Measurements from ENCODE around the gene ANKRD17. TPM values are rescaled to one million over a fixed set of nuclear protein-coding genes. Genes with fewer than 3 reads are reported as not detected.

ANKRD17 gene
- total RNA-seq, 1 experiment from 2014 or later: 51.2 TPM

DNA sequence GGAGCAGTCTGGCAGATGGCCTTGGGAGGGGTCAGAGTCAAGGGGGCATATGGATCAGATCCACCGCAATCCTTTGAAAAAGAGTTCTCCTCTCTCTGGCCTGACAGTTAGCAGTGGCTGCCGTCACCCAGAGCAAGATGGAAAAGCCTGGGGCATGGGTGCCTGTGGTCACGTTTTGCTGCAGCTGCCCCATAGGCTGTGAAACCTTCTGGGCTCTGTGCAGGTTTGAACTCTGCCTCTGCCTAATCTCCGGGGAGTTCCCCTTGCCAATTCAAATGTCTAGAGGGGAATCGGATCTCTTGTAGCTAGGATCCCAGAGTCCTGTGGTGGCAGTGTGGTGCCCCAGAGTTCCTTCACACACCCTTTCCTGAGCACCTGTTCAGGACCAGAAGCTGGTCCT lies 23.4 kb upstream of the ANKRD17 start:
- Histone ChIP-seq H3K36me3 (ENCODE audit: low read depth, low read length) (no peaks in the 10 kb centered on the region), H3K9me2 (replicated peaks; ENCODE audit: low read length) (no peaks in the 10 kb centered on the region), H3K4me3 (ENCODE audit: low read length) (no peak overlapping the region), H2AFZ (ENCODE audit: low read length) (no peak overlapping the region), H3K79me2 (ENCODE audit: low read length) (no peaks in the 10 kb centered on the region), H4K20me1 (ENCODE audit: low read length) (no peaks in the 10 kb centered on the region), H3K9me3 (ENCODE audit: low read length) (no peaks in the 10 kb centered on the region), H3K27ac (ENCODE audit: low read length) (no peak overlapping the region), H3F3A (ENCODE audit: low read length, unreplicated experiment) (no peaks in the 10 kb centered on the region), H3K9ac (ENCODE audit: low read length) (no peak overlapping the region), H3K4me1 (ENCODE audit: insufficient read depth, low read length) (no peaks in the 10 kb centered on the region), H3K27me3 (ENCODE audit: low read length) (no peaks in the 10 kb centered on the region), H3K4me2 (ENCODE audit: low read length) (no peak overlapping the region)
- DNase-seq: no peak
- no TSS peak for BruUV-seq (replicated peaks)
- no peak for ATAC-seq
- CTCF ChIA-PET: no interaction called here
- TF ChIP-seq EZH2 (IDR thresholded peaks at IDR 0.05; ENCODE audit: low read length, unreplicated experiment) (no peak), EZH2phosphoT487 (IDR thresholded peaks at IDR 0.05; ENCODE audit: borderline replicate concordance, low read length) (no peak)
- TF ChIP-seq, protein P1, sequence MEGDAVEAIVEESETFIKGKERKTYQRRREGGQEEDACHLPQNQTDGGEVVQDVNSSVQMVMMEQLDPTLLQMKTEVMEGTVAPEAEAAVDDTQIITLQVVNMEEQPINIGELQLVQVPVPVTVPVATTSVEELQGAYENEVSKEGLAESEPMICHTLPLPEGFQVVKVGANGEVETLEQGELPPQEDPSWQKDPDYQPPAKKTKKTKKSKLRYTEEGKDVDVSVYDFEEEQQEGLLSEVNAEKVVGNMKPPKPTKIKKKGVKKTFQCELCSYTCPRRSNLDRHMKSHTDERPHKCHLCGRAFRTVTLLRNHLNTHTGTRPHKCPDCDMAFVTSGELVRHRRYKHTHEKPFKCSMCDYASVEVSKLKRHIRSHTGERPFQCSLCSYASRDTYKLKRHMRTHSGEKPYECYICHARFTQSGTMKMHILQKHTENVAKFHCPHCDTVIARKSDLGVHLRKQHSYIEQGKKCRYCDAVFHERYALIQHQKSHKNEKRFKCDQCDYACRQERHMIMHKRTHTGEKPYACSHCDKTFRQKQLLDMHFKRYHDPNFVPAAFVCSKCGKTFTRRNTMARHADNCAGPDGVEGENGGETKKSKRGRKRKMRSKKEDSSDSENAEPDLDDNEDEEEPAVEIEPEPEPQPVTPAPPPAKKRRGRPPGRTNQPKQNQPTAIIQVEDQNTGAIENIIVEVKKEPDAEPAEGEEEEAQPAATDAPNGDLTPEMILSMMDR (conservative IDR thresholded peaks at IDR 0.05; ENCODE audit: low read depth, low read length): no peak
- intact Hi-C loops (cut with micrococcal nuclease): no loop called here
- POLR2A ChIA-PET (ENCODE audit: unreplicated experiment): no interaction called here

DNA sequence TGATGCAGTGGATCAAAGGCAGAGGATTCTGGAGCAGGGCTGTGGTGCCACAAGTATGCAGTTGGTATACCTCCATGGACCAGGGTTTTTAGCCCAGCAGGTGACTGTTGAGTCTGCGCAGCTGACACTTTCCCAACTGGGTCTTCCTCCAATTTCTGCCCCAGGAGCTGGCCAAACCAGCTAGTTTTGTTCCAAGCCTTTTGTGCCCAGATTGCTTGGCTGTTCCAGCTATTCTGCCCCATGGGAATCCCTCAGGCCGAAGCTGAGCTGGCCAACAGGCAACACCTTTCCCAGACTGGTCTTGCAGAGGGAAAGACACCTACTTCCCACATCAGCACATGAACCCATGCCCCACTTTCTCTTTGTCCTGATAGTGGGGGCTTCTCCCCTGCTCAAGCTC lies 22.8 kb upstream of the ANKRD17 start:
- H3K27ac ChIP-seq (ENCODE audit: low read length): no peak overlapping the region
- no TSS peak for BruUV-seq (replicated peaks)
- H3F3A ChIP-seq (ENCODE audit: low read length, unreplicated experiment): no peaks in the 10 kb centered on the region
- no peak overlapping the region for H3K4me2 ChIP-seq (ENCODE audit: low read length)
- H3K4me3 ChIP-seq (ENCODE audit: low read length): no peak overlapping the region
- H3K9me3 ChIP-seq (ENCODE audit: low read length): no peaks in the 10 kb centered on the region
- no peak for ATAC-seq
- H3K4me1 ChIP-seq (ENCODE audit: insufficient read depth, low read length): no peaks in the 10 kb centered on the region
- no peak overlapping the region for H3K9ac ChIP-seq (ENCODE audit: low read length)
- ChIA-PET CTCF (no interaction called here), POLR2A (ENCODE audit: unreplicated experiment) (no interaction called here)
- H2AFZ ChIP-seq (ENCODE audit: low read length): no peak overlapping the region
- H3K9me2 ChIP-seq (replicated peaks; ENCODE audit: low read length): no peaks in the 10 kb centered on the region
- TF ChIP-seq EZH2phosphoT487 (IDR thresholded peaks at IDR 0.05; ENCODE audit: borderline replicate concordance, low read length) (no peak), EZH2 (IDR thresholded peaks at IDR 0.05; ENCODE audit: low read length, unreplicated experiment) (no peak)
- TF ChIP-seq, protein P1 (conservative IDR thresholded peaks at IDR 0.05; ENCODE audit: low read depth, low read length): no peak
- H4K20me1 ChIP-seq (ENCODE audit: low read length): no peaks in the 10 kb centered on the region
- H3K79me2 ChIP-seq (ENCODE audit: low read length): no peaks in the 10 kb centered on the region
- no peak for DNase-seq
- intact Hi-C loops (cut with micrococcal nuclease): no loop called here
- no peaks in the 10 kb centered on the region for H3K27me3 ChIP-seq (ENCODE audit: low read length)
- H3K36me3 ChIP-seq (ENCODE audit: low read depth, low read length): no peaks in the 10 kb centered on the region

DNA sequence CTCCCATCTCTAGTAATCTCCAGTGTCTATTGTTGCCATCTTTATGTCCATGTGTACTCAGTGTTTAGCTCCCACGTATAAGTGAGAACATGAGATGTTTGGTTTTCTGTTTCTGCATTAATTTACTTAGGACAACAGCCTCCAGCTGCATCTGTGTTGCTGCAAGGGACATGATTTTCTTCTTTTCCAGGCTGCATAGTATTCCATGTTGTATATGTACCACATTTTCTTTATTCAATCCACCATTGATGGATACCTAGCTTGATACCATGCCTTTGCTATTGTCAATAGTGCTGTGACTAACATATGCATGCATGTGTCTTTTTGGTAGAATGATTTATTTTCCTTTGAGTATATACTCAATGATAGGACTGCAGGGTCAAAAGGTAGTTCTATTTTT lies 18.6 kb upstream of the ANKRD17 start:
- Histone ChIP-seq H3K4me1 (ENCODE audit: insufficient read depth, low read length) (peaks cover 7% of the 10 kb centered on the region; the same call in 1 of the 2 replicates), H3K79me2 (ENCODE audit: low read length) (no peaks in the 10 kb centered on the region), H3K27me3 (ENCODE audit: low read length) (no peaks in the 10 kb centered on the region), H3K4me2 (ENCODE audit: low read length) (no peak overlapping the region), H3K27ac (ENCODE audit: low read length) (no peak overlapping the region), H3F3A (ENCODE audit: low read length, unreplicated experiment) (no peaks in the 10 kb centered on the region), H2AFZ (ENCODE audit: low read length) (no peak overlapping the region), H4K20me1 (ENCODE audit: low read length) (no peaks in the 10 kb centered on the region), H3K9ac (ENCODE audit: low read length) (no peak overlapping the region), H3K4me3 (ENCODE audit: low read length) (no peak overlapping the region), H3K36me3 (ENCODE audit: low read depth, low read length) (no peaks in the 10 kb centered on the region), H3K9me2 (replicated peaks; ENCODE audit: low read length) (no peaks in the 10 kb centered on the region), H3K9me3 (ENCODE audit: low read length) (no peaks in the 10 kb centered on the region)
- ATAC-seq (no peak), DNase-seq (no peak)
- POLR2A ChIA-PET (ENCODE audit: unreplicated experiment): no interaction called here
- intact Hi-C loops (cut with micrococcal nuclease): no loop called here
- BruUV-seq (replicated peaks): no TSS peak
- CTCF ChIA-PET: no interaction called here
- TF ChIP-seq, protein P1 (conservative IDR thresholded peaks at IDR 0.05; ENCODE audit: low read depth, low read length): no peak
- TF ChIP-seq EZH2phosphoT487 (IDR thresholded peaks at IDR 0.05; ENCODE audit: borderline replicate concordance, low read length) (no peak), EZH2 (IDR thresholded peaks at IDR 0.05; ENCODE audit: low read length, unreplicated experiment) (no peak)
